ENCODE results near the gene GTPBP8. TPM values are rescaled to one million over a fixed set of nuclear protein-coding genes. Genes with fewer than 3 reads are reported as not detected.
A peak's percentile ranks its signal among the peaks of the same experiment; 100 is the strongest.

Gene GTPBP8
- total RNA-seq (ENCODE audit: low replicate concordance): 30.9 and 32.9 TPM in 2 replicates

DNA sequence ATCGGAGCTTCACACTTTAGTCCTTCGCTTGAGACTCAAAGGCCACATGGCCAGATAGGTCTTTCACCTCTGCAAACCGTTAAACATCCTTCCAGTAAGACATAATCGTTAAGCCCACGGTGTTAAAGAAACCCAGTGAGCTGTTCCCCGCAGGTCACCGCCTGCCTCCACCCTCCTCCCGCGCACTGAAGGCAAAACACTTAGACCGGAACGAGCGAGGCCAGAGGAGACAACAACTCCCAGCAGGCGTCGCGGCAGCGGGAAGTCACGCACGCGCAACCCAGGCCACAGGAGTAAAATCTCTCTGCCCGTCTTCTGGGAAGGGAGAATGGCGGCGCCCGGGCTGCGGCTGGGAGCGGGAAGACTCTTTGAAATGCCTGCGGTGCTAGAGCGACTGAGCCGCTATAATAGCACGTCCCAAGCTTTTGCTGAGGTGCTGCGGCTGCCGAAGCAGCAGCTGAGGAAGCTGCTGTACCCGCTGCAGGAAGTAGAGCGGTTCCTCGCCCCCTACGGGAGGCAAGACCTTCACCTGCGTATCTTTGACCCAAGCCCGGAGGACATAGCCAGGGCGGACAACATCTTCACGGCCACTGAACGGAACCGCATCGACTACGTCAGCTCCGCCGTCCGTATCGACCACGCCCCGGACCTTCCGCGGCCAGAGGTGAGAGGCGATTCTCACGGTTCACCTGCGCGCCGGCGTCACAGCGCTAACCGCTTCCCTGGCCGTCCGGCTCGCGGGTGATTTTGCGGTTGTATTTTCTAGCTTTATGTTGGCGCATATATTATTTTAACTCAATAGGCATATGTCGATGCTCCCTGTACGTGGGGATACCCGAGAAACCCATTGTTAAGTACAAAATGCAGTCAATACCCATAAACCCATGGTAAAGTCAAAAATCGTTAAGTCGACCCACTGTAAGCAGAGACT lies at the start of gene GTPBP8:
Gene GTPBP8 (plus strand): TSS at position 313 of the 931 bp plus-strand sequence. CDS start 16 bp downstream, at position 329.
- Mint-ChIP-seq H3K27me3 (ENCODE audit: insufficient read depth, low read depth) (no peaks in the 10 kb centered on the region), H3K9me3 (no peaks in the 10 kb centered on the region), H3K4me1 (peaks cover 24% of the 10 kb centered on the region), H3K27ac (peak within 1 kb of the TSS; percentile 98), H3K36me3 (peaks cover 5% of the 10 kb centered on the region), H3K4me3 (peak within 1 kb of the TSS; percentile 92)
- Histone ChIP-seq H3K4me1 (peaks cover 14% of the 10 kb centered on the region), H3K27ac (peak within 1 kb of the TSS; percentile 97), H3K4me2 (peak within 1 kb of the TSS; percentile 85), H3F3A (ENCODE audit: low read depth) (peaks cover 13% of the 10 kb centered on the region), H4K20me1 (ENCODE audit: low read depth) (no peaks in the 10 kb centered on the region), H2AFZ (replicated peaks) (peak within 1 kb of the TSS; percentile 85), H3K9ac (peak within 1 kb of the TSS; percentile 61), H3K4me3 (peak within 1 kb of the TSS; percentile 80), H3K36me3 (no peaks in the 10 kb centered on the region), H3K27me3 (no peaks in the 10 kb centered on the region), H3K79me2 (ENCODE audit: low read depth) (peaks cover 27% of the 10 kb centered on the region), H3K9me3 (ENCODE audit: low read depth) (no peaks in the 10 kb centered on the region)
- TF ChIP-seq EZH2phosphoT487 (IDR thresholded peaks at IDR 0.05) (peak; percentile 33), EZH2 (IDR thresholded peaks at IDR 0.05) (no peak)
- TF ChIP-seq, protein P1, sequence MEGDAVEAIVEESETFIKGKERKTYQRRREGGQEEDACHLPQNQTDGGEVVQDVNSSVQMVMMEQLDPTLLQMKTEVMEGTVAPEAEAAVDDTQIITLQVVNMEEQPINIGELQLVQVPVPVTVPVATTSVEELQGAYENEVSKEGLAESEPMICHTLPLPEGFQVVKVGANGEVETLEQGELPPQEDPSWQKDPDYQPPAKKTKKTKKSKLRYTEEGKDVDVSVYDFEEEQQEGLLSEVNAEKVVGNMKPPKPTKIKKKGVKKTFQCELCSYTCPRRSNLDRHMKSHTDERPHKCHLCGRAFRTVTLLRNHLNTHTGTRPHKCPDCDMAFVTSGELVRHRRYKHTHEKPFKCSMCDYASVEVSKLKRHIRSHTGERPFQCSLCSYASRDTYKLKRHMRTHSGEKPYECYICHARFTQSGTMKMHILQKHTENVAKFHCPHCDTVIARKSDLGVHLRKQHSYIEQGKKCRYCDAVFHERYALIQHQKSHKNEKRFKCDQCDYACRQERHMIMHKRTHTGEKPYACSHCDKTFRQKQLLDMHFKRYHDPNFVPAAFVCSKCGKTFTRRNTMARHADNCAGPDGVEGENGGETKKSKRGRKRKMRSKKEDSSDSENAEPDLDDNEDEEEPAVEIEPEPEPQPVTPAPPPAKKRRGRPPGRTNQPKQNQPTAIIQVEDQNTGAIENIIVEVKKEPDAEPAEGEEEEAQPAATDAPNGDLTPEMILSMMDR (IDR thresholded peaks at IDR 0.05): peak; percentile 7
- DNase-seq (ENCODE audit: low spot score): peak; percentile 92

DNA sequence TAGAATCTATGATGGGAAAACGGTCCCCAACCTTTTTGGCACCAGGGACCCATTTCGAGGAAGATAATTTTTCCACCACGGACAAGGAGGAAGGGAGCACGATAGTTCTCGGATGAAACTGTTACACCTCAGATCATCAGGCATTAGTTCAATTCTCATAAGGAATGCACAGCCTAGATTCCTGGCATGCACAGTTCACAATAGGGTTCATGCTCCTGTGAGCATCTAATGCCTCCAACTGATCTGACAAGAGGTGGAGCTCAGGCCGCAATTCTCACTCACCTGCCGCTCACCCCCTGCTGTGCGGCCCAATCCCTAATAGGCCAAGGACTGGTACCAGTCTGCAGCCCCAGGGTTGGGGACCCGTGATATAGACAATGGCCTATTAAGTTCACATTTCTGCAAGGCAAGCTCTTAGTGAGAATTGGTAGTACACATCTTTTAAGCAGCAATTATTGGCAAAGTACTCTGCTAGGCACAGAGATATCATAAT lies 42.4 kb upstream of the GTPBP8 start:
- no peak overlapping the region for H3K4me3 Mint-ChIP-seq
- Histone ChIP-seq H3K4me1 (no peaks in the 10 kb centered on the region), H2AFZ (replicated peaks) (no peak overlapping the region), H3K27ac (no peak overlapping the region), H4K20me1 (ENCODE audit: low read depth) (no peaks in the 10 kb centered on the region), H3K27me3 (no peaks in the 10 kb centered on the region), H3K36me3 (no peaks in the 10 kb centered on the region), H3K9ac (no peak overlapping the region), H3K79me2 (ENCODE audit: low read depth) (no peaks in the 10 kb centered on the region), H3K4me2 (no peak overlapping the region), H3K4me3 (no peak overlapping the region), H3K9me3 (ENCODE audit: low read depth) (peaks cover 5% of the 10 kb centered on the region), H3F3A (ENCODE audit: low read depth) (no peaks in the 10 kb centered on the region)
- DNase-seq (ENCODE audit: low spot score): peak; percentile 33
- H3K27me3 Mint-ChIP-seq (ENCODE audit: insufficient read depth, low read depth): no peaks in the 10 kb centered on the region
- TF ChIP-seq EZH2 (IDR thresholded peaks at IDR 0.05) (no peak), EZH2phosphoT487 (IDR thresholded peaks at IDR 0.05) (no peak)
- no peaks in the 10 kb centered on the region for H3K36me3 Mint-ChIP-seq
- H3K9me3 Mint-ChIP-seq: peaks cover 10% of the 10 kb centered on the region
- no peak overlapping the region for H3K27ac Mint-ChIP-seq
- peaks cover 3% of the 10 kb centered on the region for H3K4me1 Mint-ChIP-seq

DNA sequence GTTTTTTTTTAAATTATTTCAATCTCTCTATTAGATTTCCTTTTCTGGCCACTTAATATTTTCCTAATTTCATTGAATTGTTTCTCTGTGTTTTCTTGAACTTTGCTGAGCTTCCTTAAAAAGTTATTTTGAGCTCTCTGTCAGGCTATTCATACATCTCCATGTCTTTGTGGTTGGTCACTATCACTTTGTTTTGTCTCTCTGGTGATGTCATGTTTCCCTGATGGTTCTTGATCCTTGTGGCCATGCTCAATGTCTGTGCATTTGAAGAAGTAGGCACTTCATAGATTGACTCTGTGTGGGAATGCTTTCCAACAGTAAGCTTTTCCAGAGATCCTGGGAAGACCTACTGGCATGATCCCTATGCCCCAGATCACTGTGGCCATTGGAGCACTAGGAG lies 34.4 kb upstream of the GTPBP8 start:
- H4K20me1 ChIP-seq (ENCODE audit: low read depth): no peaks in the 10 kb centered on the region
- no peaks in the 10 kb centered on the region for H3K36me3 ChIP-seq
- H3K27me3 ChIP-seq: no peaks in the 10 kb centered on the region
- no peaks in the 10 kb centered on the region for H3K4me1 ChIP-seq
- no peak overlapping the region for H3K9ac ChIP-seq
- no peak overlapping the region for H3K27ac Mint-ChIP-seq
- no peak overlapping the region for H3K4me2 ChIP-seq
- H3K36me3 Mint-ChIP-seq: no peaks in the 10 kb centered on the region
- H3K4me3 Mint-ChIP-seq: no peak overlapping the region
- H3K9me3 ChIP-seq (ENCODE audit: low read depth): peaks cover 5% of the 10 kb centered on the region
- no peak overlapping the region for H3K4me3 ChIP-seq
- TF ChIP-seq EZH2 (IDR thresholded peaks at IDR 0.05) (no peak), EZH2phosphoT487 (IDR thresholded peaks at IDR 0.05) (no peak)
- TF ChIP-seq, protein P1 (IDR thresholded peaks at IDR 0.05): no peak
- DNase-seq (ENCODE audit: low spot score): no peak
- no peaks in the 10 kb centered on the region for H3K27me3 Mint-ChIP-seq (ENCODE audit: insufficient read depth, low read depth)
- peaks cover 8% of the 10 kb centered on the region for H3K9me3 Mint-ChIP-seq
- H3F3A ChIP-seq (ENCODE audit: low read depth): no peaks in the 10 kb centered on the region
- H3K27ac ChIP-seq: no peak overlapping the region
- H3K4me1 Mint-ChIP-seq: no peaks in the 10 kb centered on the region
- H3K79me2 ChIP-seq (ENCODE audit: low read depth): no peaks in the 10 kb centered on the region
- no peak overlapping the region for H2AFZ ChIP-seq (replicated peaks)
